Fibroblast of mammary gland (primary cell): Measurements from ENCODE around the gene DRD4.
"Not testable (repeated sequence)": the region's sequence is repeated elsewhere in the genome, so short reads cannot be mapped to it uniquely, and the experiment has no call there.

ENCODE experiments used
- DNase-seq: peaks from one replicate; pipeline ENCODE4 v3.0.0-alpha.2; 2010; ENCODE audit warnings: low read depth
- H3K4me3 ChIP-seq: 2 replicates; pipeline ENCODE4 v1.5.1; 2011; ENCODE audit warnings: low read depth, mild to moderate bottlenecking, low read length, moderate library complexity; ENCODE audit not compliant: control insufficient read depth
- TF ChIP-seq, protein P1 (sequence below): conservative IDR thresholded peaks from 2 replicates; pipeline ENCODE4 v1.5.1; 2011; ENCODE audit warnings: low read depth, low read length, inconsistent platforms; ENCODE audit not compliant: control insufficient read depth, insufficient read depth

Gene DRD4

DNA sequence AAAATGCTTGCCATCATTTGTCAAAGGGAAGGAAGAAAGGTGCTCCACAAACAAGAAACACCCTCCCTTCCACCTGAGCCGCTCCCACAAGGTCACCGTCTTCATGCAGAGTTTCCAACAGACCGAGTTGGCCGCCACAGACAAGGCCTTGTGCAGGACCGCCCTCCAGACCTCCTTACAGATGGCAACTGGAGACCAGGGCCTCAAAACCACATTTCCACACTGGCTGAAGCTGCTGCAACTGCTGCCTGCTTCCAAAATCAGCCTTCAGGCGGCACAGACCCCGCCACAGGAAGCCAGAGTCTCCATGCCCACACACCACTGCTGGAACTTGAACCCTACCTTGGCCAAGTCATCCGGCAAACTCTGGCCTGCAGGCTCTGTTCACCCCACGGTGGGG lies 51.6 kb downstream of the DRD4 start:
- no peak for DNase-seq
- no peak overlapping the region for H3K4me3 ChIP-seq
- TF ChIP-seq, protein P1, sequence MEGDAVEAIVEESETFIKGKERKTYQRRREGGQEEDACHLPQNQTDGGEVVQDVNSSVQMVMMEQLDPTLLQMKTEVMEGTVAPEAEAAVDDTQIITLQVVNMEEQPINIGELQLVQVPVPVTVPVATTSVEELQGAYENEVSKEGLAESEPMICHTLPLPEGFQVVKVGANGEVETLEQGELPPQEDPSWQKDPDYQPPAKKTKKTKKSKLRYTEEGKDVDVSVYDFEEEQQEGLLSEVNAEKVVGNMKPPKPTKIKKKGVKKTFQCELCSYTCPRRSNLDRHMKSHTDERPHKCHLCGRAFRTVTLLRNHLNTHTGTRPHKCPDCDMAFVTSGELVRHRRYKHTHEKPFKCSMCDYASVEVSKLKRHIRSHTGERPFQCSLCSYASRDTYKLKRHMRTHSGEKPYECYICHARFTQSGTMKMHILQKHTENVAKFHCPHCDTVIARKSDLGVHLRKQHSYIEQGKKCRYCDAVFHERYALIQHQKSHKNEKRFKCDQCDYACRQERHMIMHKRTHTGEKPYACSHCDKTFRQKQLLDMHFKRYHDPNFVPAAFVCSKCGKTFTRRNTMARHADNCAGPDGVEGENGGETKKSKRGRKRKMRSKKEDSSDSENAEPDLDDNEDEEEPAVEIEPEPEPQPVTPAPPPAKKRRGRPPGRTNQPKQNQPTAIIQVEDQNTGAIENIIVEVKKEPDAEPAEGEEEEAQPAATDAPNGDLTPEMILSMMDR, result no peak

DNA sequence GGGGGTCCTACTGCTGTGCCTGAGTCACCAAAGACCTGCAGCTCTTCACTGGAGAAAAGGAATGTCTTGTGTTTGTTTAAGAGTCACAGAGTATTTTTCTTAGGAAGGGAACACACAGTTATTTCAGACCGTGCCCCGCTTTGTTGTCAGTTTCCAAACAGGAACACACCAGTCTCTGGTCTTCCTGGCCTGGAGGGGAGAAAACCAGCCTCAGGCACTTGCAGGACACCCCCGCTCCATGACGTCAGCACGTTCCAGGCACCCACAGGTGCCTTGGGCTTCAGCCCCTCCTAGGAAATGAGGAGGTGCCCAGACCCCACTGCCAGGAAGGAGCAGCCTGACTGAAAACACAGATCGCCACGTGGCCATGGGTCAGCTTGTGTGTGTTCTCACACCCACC lies 52.6 kb downstream of the DRD4 start:
- H3K4me3 ChIP-seq, result no peak overlapping the region
- TF ChIP-seq, protein P1, result no peak
- DNase-seq, result no peak

DNA sequence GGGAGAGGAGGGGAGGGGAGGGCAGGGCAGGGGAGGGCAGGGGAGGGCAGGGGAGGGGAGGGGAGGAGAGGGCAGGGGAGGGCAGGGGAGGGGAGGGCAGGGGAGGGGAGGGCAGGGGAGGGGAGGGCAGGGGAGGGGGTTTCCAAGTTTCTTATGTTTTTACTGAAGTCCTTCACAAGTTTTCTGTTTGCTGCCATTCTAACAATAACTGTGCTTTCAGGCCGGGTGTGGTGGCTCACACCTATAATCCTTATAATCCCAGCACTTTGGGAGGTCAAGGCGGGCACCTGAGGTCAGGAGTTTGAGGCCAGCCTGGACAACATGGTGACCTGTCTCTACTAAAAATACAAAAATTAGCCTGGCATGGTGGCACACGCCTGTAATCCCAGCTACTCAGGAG lies 53.2 kb downstream of the DRD4 start:
- DNase-seq, result not testable (repeated sequence)

More for the DNA sequence above, 53.2 kb downstream of the DRD4 start:
- not testable (repeated sequence) for H3K4me3 ChIP-seq
